CD4-positive, alpha-beta T cell treated with Interferon gamma for 1 hour (primary cell): ENCODE data around the gene TNIP1.

Experiments
- DNase-seq: peaks from one replicate; pipeline ENCODE4 v3.0.0-alpha.2; 2020

The TNIP1 gene

DNA sequence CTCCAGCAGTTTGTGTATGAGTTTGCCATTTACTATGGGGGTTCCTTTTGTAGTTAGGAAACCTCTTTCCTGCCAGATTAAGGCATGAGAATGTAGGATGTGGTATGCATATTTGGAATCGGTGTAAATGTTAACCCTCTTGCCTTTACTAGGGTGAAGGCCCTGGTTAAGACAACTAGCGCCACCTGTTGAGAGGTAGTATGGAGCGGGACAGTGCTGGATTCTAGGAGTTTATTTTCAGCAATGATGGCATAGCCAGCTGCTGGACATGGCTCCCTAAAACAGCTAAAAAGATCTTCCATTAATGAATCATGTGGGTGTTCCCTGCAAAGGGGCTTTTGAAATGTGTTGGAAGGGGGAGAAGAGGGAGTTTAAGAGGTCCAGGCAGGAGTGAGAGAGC lies 91.1 kb downstream of the TNIP1 start:
- DNase-seq, result no peak

DNA sequence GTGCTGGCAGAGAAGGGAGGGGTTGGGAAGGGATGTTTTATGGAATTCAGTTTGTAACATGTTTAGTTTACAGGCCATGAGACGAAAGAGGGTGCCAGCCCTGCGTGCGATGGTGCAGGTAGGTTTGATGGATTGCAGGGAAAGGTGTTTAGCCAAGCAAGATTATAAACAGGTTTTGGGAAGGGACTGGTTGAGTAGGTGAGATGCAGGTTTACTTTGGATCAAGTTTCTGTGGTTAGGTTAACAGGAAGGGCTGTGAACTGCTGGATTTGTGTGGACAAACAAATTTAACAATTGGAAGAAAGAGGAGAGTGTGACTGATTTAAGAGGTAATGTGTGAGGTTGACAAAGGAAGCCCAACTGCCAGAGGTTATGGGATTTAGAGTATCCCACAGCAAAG lies 93.1 kb downstream of the TNIP1 start:
- DNase-seq, result no peak
